GM12864 (cell line): ENCODE data around the gene ACBD5.
A peak's percentile ranks its signal among the peaks of the same experiment; 100 is the strongest.

Source experiments
- DNase-seq: peaks from one replicate; pipeline ENCODE4 v3.0.0-alpha.2; 2011; ENCODE audit warnings: low read depth
- H3K4me3 ChIP-seq: 2 replicates; pipeline ENCODE4 v1.5.1; 2011; ENCODE audit warnings: mild to moderate bottlenecking, low read depth, low read length, control low read depth
- CTCF ChIP-seq: IDR thresholded peaks from 2 replicates; pipeline ENCODE4 v1.5.1; 2011; ENCODE audit warnings: low read depth, mild to moderate bottlenecking, moderate library complexity, low read length, control low read depth, inconsistent platforms; ENCODE audit errors: missing control alignments

The ACBD5 gene

GRCh38 chr10:27247006-27247405 is 6.4 kb upstream of the ACBD5 start:
- no peak overlapping the region for H3K4me3 ChIP-seq

GRCh38 chr10:27245836-27246235 is 5.2 kb upstream of the ACBD5 start:
- no peak overlapping the region for H3K4me3 ChIP-seq
- no peak for DNase-seq
- no peak for TF ChIP-seq CTCF

More at GRCh38 chr10:27247006-27247405, 6.4 kb upstream of the ACBD5 start:
- DNase-seq: no peak
- no peak for TF ChIP-seq CTCF

- DNase-seq: no peak
- no peak overlapping the region for H3K4me3 ChIP-seq
- TF ChIP-seq CTCF: no peak
These were observed 4.4 kb upstream of the ACBD5 start for GRCh38 chr10:27244976-27245375.

GRCh38 chr10:27242951-27243551 is 2.5 kb upstream of the ACBD5 start:
- no peak for TF ChIP-seq CTCF
- H3K4me3 ChIP-seq: peak overlapping the region; percentile 81
- peak; percentile 88 for DNase-seq

GRCh38 chr10:27242473-27242950 is 1.9 kb upstream of the ACBD5 start:
- H3K4me3 ChIP-seq: peak overlapping the region; percentile 81
- no peak for DNase-seq
- TF ChIP-seq CTCF: no peak

GRCh38 chr10:27241652-27242472 is 1.3 kb upstream of the ACBD5 start:
- peak; percentile 22 for TF ChIP-seq CTCF
- DNase-seq: peak; percentile 89
- peak overlapping the region; percentile 81 for H3K4me3 ChIP-seq
